Body of pancreas (tissue), 4 donors: ENCODE data around the gene VPS9D1. TPM values are rescaled to one million over a fixed set of nuclear protein-coding genes. Genes with fewer than 3 reads are reported as not detected.

ENCODE experiments used
- ATAC-seq: fragments of 150-250 bp; one replicate; pipeline ENCODE4 v1.9.1; 2016
- DNase-seq, 4 donors: peaks; one replicate each; pipeline ENCODE4 v3.0.0-alpha.2; 2019
- H3K27ac ChIP-seq, 4 donors: fragments of 200-600 bp; sonication (generic); 1 replicate in 3 of 4; 2 replicates in 1 of 4; pipeline versions ENCODE4 v1.5.1 to v1.6.1; 2016 to 2019; ENCODE audit warnings: mild to moderate bottlenecking in 1 of 4, mixed read lengths in 1 of 4, moderate library complexity in 1 of 4
- H3K27me3 ChIP-seq, 2 donors: fragments of 200-600 bp; sonication (generic); one replicate each; pipeline ENCODE4 v1.6.0; 2016; ENCODE audit warnings: mild to moderate bottlenecking in 1 of 2
- H3K36me3 ChIP-seq, 2 donors: fragments of 200-600 bp; sonication (generic); replicated peaks in 1 of 2; 2 replicates each; pipeline ENCODE4 v1.5.1; 2016; ENCODE audit warnings: low read depth in 2 of 2; ENCODE audit not compliant: insufficient read depth in 1 of 2
- H3K4me1 ChIP-seq: fragments of 200-600 bp; sonication (generic); one replicate; pipeline ENCODE4 v1.6.0; 2016
- H3K4me3 ChIP-seq, 2 donors: fragments of 200-600 bp; sonication (generic); 1 replicate in 1 of 2; 2 replicates in 1 of 2; pipeline ENCODE4 v1.5.1; 2016 to 2019
- H3K9me3 ChIP-seq, 3 donors: fragments of 200-600 bp; sonication (generic); 1 replicate in 2 of 3; 2 replicates in 1 of 3; pipeline ENCODE4 v1.5.1; 2016
- CTCF ChIP-seq, 7 experiments: fragments of 450-650 bp in 4 of 7; fragments of 200-600 bp in 3 of 7; sonication (generic) in 3 of 7; IDR thresholded peaks; one replicate each; pipeline ENCODE4 v1.5.1; 2016 to 2019; ENCODE audit warnings: antibody characterized with exemption in 7 of 7
- POLR2A ChIP-seq, 3 donors: fragments of 450-650 bp; IDR thresholded peaks; one replicate each; pipeline ENCODE4 v1.6.1; 2016; ENCODE audit warnings: antibody characterized with exemption in 3 of 3, mild to moderate bottlenecking in 2 of 3
- WGBS, 2 donors: methylation state at CpG; one replicate each; pipeline ENCODE4 v1.1.5; 2017; 5-methylcytosine and 5-hydroxymethylcytosine counted together
- intact Hi-C: fragments of 100-400 bp; cut with DNase I; formaldehyde crosslinking; loops from one replicate; pipeline ENCODE4 v1.15.1; 2023
- total RNA-seq, 2 donors: library from RNA; depleted of rRNA; stranded (reverse); fragments of >200 nt; gene quantifications; one replicate each; pipeline ENCODE4 v1.1.0, GENCODE V29; 2016

VPS9D1 gene
- total RNA-seq, 2 donors from 2014 or later, result 3.6 to 24.7 TPM

GRCh38 chr16:89711601-89712273 is 9.0 kb downstream of the VPS9D1 start:
- intact Hi-C loops, result no loop called here
- TF ChIP-seq POLR2A (IDR thresholded peaks at IDR 0.05), result peak in 2 of 3 donors; percentile 9 to 17
- TF ChIP-seq CTCF (IDR thresholded peaks at IDR 0.05), result no peak
- H3K36me3 ChIP-seq, result no peaks in the 10 kb centered on the region
- peaks cover 10% of the 10 kb centered on the region for H3K4me1 ChIP-seq
- H3K9me3 ChIP-seq, result no peaks in the 10 kb centered on the region
- WGBS, 2 donors, result 6 to 7% methylated on average over 6 to 34 of the region's 48 CpGs
- H3K27me3 ChIP-seq, result no peaks in the 10 kb centered on the region
- DNase-seq (peak; percentile 46 to 63 (median 52)), ATAC-seq (peak; percentile 53)
- H3K27ac ChIP-seq, result no peak overlapping the region
- H3K4me3 ChIP-seq, result peak overlapping the region in 1 of 2 donors; percentile 17

GRCh38 chr16:89710709-89711564 is 9.8 kb downstream of the VPS9D1 start:
- no peaks in the 10 kb centered on the region for H3K36me3 ChIP-seq
- no peak for ATAC-seq
- no peak for DNase-seq

GRCh38 chr16:89709716-89710432 is 10.8 kb downstream of the VPS9D1 start:
- no peaks in the 10 kb centered on the region for H3K27me3 ChIP-seq
- no peaks in the 10 kb centered on the region for H3K36me3 ChIP-seq
- no peaks in the 10 kb centered on the region for H3K9me3 ChIP-seq
- no peak for DNase-seq
- ATAC-seq, result no peak
- 86 to 89% methylated on average over 13 to 19 of the region's 19 CpGs for WGBS, 2 donors
- H3K4me1 ChIP-seq, result peaks cover 21% of the 10 kb centered on the region
- intact Hi-C loops, result loop anchor here (5.0 kb wide), 1 partner anchor 82 kb away; no protein-coding TSS in a partner anchor
- no peak overlapping the region for H3K4me3 ChIP-seq
- TF ChIP-seq POLR2A (IDR thresholded peaks at IDR 0.05), result no peak
- TF ChIP-seq CTCF (IDR thresholded peaks at IDR 0.05), result no peak
- no peak overlapping the region for H3K27ac ChIP-seq

More at GRCh38 chr16:89710709-89711564, 9.8 kb downstream of the VPS9D1 start:
- 87 to 93% methylated on average over 26 to 47 of the region's 63 CpGs for WGBS, 2 donors
- intact Hi-C loops, result no loop called here
- H3K4me1 ChIP-seq, result peaks cover 16% of the 10 kb centered on the region
- no peak overlapping the region for H3K27ac ChIP-seq
- no peak overlapping the region for H3K4me3 ChIP-seq
- no peaks in the 10 kb centered on the region for H3K9me3 ChIP-seq
- no peaks in the 10 kb centered on the region for H3K27me3 ChIP-seq
- TF ChIP-seq POLR2A (IDR thresholded peaks at IDR 0.05) (no peak), CTCF (IDR thresholded peaks at IDR 0.05) (no peak)

- Histone ChIP-seq H3K4me3 (no peak overlapping the region), H3K27me3 (no peaks in the 10 kb centered on the region), H3K27ac (no peak overlapping the region), H3K4me1 (peaks cover 21% of the 10 kb centered on the region), H3K9me3 (no peaks in the 10 kb centered on the region), H3K36me3 (no peaks in the 10 kb centered on the region)
- no peak for ATAC-seq
- intact Hi-C loops, result loop anchor here (5.0 kb wide), 1 partner anchor 83 kb away; no protein-coding TSS in a partner anchor
- WGBS, 2 donors, result 88 to 90% methylated on average over 8 to 10 of the region's 10 CpGs
- TF ChIP-seq CTCF (IDR thresholded peaks at IDR 0.05) (no peak), POLR2A (IDR thresholded peaks at IDR 0.05) (no peak)
- DNase-seq, result no peak
These were observed 11.5 kb downstream of the VPS9D1 start for GRCh38 chr16:89709166-89709565.
